ENCODE results near the gene PLB1.

DNA sequence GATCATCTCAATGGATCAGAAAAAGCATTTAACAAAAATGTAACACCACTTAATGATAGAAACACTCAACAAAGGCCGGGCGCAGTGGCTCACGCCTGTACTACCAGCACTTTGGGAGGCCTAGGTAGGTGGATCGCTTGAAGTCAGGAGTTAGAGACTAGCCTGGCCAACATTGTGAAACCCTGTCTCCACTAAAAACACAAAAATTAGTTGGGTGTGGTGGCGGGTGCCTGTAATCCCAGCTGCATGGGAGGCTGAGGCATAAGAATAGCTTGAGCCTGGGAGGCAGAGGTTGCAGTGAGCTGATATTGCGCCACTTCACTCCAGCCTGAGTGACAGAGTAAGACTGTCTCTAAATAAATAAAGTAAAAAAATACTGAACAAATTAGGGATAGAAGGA lies 74.6 kb downstream of the PLB1 start:
- no peak for TF ChIP-seq EZH2 (IDR thresholded peaks at IDR 0.05; ENCODE audit: borderline replicate concordance, insufficient read depth, low read depth, low read length, poor library complexity, severe bottlenecking)
- TF ChIP-seq, protein P1, sequence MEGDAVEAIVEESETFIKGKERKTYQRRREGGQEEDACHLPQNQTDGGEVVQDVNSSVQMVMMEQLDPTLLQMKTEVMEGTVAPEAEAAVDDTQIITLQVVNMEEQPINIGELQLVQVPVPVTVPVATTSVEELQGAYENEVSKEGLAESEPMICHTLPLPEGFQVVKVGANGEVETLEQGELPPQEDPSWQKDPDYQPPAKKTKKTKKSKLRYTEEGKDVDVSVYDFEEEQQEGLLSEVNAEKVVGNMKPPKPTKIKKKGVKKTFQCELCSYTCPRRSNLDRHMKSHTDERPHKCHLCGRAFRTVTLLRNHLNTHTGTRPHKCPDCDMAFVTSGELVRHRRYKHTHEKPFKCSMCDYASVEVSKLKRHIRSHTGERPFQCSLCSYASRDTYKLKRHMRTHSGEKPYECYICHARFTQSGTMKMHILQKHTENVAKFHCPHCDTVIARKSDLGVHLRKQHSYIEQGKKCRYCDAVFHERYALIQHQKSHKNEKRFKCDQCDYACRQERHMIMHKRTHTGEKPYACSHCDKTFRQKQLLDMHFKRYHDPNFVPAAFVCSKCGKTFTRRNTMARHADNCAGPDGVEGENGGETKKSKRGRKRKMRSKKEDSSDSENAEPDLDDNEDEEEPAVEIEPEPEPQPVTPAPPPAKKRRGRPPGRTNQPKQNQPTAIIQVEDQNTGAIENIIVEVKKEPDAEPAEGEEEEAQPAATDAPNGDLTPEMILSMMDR (IDR thresholded peaks at IDR 0.05), result no peak
